ENCODE measurements around the gene FAM90A1.
"Not testable (repeated sequence)": the region's sequence is repeated elsewhere in the genome, so short reads cannot be mapped to it uniquely, and the experiment has no call there.

FAM90A1 gene

DNA sequence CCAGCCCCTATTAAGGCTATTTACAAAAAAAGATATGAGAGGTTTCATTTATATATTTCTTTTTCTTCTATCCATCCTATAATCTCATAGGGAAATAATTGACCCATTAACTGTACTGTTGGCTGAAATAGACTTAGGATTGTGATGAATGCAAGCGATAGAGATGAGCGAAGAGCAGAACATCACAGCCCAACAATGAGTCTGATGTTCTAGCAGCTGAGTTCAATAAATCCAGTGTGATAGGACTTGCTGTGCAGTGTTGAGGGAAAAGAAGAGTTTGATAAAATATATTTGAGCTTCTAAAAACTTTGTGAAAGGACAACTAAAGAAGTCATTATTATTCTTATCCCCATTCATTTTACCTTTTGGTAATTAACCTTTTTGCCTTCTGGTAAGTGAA lies 54.5 kb downstream of the FAM90A1 start:
- DNase-seq (ENCODE audit: low read depth in 2 of 2): not testable (repeated sequence)

Data from stimulated activated CD8-positive, alpha-beta memory T cell treated with anti-CD3 and anti-CD28 coated beads, Interleukin-2, amount 100 ng/mL, for 48 hours (primary cell).